Smooth muscle cell (in vitro differentiated cells): Measurements from ENCODE around the gene B3GALT5. TPM values are rescaled to one million over a fixed set of nuclear protein-coding genes. Genes with fewer than 3 reads are reported as not detected.

Source experiments
- DNase-seq: peaks from one replicate; lab custom pipeline; 2025; ENCODE audit not compliant: unreplicated experiment; lab: John Stamatoyannopoulos, UW
- H2AFZ ChIP-seq: fragments of 200-600 bp; sonication (generic); 2 replicates; pipeline ENCODE4 v1.6.0; 2016; ENCODE audit warnings: antibody characterized with exemption, low read depth, mild to moderate bottlenecking
- H3F3A ChIP-seq: fragments of 200-600 bp; sonication (generic); 2 replicates; pipeline ENCODE4 v1.6.0; 2017; ENCODE audit warnings: antibody characterized with exemption, low read depth
- H3K27ac ChIP-seq: fragments of 200-600 bp; sonication (generic); 2 replicates; pipeline ENCODE4 v1.5.1; 2016; ENCODE audit warnings: low read depth, mild to moderate bottlenecking
- H3K27me3 ChIP-seq: fragments of 200-600 bp; sonication (generic); 2 replicates; pipeline ENCODE4 v1.6.1; 2016; ENCODE audit warnings: low read depth, mild to moderate bottlenecking
- H3K36me3 ChIP-seq: fragments of 200-600 bp; sonication (generic); 2 replicates; pipeline ENCODE4 v1.5.1; 2016; ENCODE audit warnings: low read depth
- H3K4me1 ChIP-seq: fragments of 200-600 bp; sonication (generic); 2 replicates; pipeline ENCODE4 v1.5.1; 2016; ENCODE audit warnings: low read depth
- H3K4me2 ChIP-seq: fragments of 200-600 bp; sonication (generic); 2 replicates; pipeline ENCODE4 v1.6.0; 2016; ENCODE audit warnings: mild to moderate bottlenecking
- H3K4me3 ChIP-seq: fragments of 200-600 bp; sonication (generic); 2 replicates; pipeline ENCODE4 v1.5.1; 2016; ENCODE audit warnings: mild to moderate bottlenecking
- H3K79me2 ChIP-seq: fragments of 200-600 bp; sonication (generic); 2 replicates; pipeline ENCODE4 v1.6.0; 2016; ENCODE audit warnings: low read depth, mild to moderate bottlenecking
- H3K9ac ChIP-seq: fragments of 200-600 bp; sonication (generic); 2 replicates; pipeline ENCODE4 v1.6.0; 2016; ENCODE audit warnings: low read depth
- H3K9me3 ChIP-seq: fragments of 200-600 bp; sonication (generic); replicated peaks from 2 replicates; pipeline ENCODE4 v1.5.1; 2016; ENCODE audit warnings: low read depth
- H4K20me1 ChIP-seq: fragments of 200-600 bp; sonication (generic); 2 replicates; pipeline ENCODE4 v1.6.0; 2016; ENCODE audit warnings: low read depth
- WGBS: methylation state at CpG from one replicate; pipeline ENCODE4 v1.1.7; 2016; ENCODE audit warnings: low lambda C conversion rate; 5-methylcytosine and 5-hydroxymethylcytosine counted together
- polyA plus RNA-seq: library from polyadenylated mRNA; unstranded; fragments of >200 nt; fragmentation: Nextera tagmentation; extraction: Ambion mirVana; gene quantifications from 2 replicates; pipeline ENCODE4 v1.2.1, GENCODE V29; 2016
- total RNA-seq: library from RNA; depleted of rRNA; stranded (reverse); fragments of >200 nt; gene quantifications from 2 replicates; pipeline ENCODE4 v1.2.3, GENCODE V29; 2014
- TF ChIP-seq, protein P1 (sequence below): fragments of 200-600 bp; sonication (generic); IDR thresholded peaks from 2 replicates; pipeline ENCODE4 v1.5.1; 2017; ENCODE audit warnings: borderline replicate concordance, mild to moderate bottlenecking, antibody characterized with exemption; ENCODE audit not compliant: insufficient read depth, poor library complexity, severe bottlenecking

The B3GALT5 gene
- total and polyA plus RNA-seq, 2 experiments from 2014 or later = 0.73 to 3.8 TPM

DNA sequence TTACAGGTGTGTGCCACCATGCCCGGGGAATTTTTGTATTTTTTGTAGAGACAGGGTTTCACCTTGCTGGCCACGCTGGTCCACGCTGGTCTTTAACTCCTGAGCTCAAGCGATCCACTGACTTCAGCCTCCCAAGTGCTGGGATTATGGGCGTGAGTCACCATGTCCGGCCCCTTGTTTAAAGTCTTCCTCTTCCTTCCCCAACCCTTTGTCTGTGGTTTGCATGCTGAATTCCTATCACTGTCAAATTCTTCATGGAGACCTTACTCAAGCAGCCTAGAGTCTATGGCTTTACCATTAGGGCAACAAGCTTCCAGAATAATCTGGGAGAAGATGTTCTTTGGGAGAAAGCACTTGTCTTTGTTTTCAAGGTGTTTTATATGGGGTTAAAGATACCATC lies 34.7 kb downstream of the B3GALT5 start:
- H3F3A ChIP-seq = no peaks in the 10 kb centered on the region
- 25% methylated on average over 6 of the region's 6 CpGs for WGBS
- H2AFZ ChIP-seq = no peak overlapping the region
- H3K36me3 ChIP-seq = no peaks in the 10 kb centered on the region
- peak overlapping the region; percentile 22 for H3K27ac ChIP-seq
- no peaks in the 10 kb centered on the region for H4K20me1 ChIP-seq
- H3K9me3 ChIP-seq = no peaks in the 10 kb centered on the region
- H3K4me2 ChIP-seq = peak overlapping the region; percentile 55
- DNase-seq = no peak
- TF ChIP-seq, protein P1, sequence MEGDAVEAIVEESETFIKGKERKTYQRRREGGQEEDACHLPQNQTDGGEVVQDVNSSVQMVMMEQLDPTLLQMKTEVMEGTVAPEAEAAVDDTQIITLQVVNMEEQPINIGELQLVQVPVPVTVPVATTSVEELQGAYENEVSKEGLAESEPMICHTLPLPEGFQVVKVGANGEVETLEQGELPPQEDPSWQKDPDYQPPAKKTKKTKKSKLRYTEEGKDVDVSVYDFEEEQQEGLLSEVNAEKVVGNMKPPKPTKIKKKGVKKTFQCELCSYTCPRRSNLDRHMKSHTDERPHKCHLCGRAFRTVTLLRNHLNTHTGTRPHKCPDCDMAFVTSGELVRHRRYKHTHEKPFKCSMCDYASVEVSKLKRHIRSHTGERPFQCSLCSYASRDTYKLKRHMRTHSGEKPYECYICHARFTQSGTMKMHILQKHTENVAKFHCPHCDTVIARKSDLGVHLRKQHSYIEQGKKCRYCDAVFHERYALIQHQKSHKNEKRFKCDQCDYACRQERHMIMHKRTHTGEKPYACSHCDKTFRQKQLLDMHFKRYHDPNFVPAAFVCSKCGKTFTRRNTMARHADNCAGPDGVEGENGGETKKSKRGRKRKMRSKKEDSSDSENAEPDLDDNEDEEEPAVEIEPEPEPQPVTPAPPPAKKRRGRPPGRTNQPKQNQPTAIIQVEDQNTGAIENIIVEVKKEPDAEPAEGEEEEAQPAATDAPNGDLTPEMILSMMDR = no peak
- no peaks in the 10 kb centered on the region for H3K27me3 ChIP-seq
- H3K4me3 ChIP-seq = no peak overlapping the region
- H3K4me1 ChIP-seq = peaks cover 5% of the 10 kb centered on the region
- H3K9ac ChIP-seq = no peak overlapping the region
- no peaks in the 10 kb centered on the region for H3K79me2 ChIP-seq

DNA sequence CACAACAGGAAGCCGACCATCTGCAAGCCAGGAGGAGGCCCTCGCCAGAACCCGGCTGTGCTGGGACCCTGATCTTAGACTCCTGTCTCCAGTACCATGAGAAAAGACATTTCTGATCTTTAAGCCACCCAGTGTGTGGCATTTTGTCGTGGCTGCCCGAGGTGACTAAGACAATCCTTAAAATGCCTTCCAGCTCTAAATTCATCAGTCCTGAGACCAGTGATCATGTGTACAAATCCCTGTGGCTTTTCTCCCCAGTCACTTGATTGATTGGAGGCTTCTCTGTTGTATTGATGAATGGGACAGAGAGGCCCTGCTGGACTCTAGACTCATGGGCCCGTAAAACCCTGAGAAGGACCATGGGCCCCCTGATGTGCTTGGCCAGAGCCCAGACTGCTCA lies 36.1 kb downstream of the B3GALT5 start:
- no peak overlapping the region for H3K4me2 ChIP-seq
- H3K27me3 ChIP-seq = no peaks in the 10 kb centered on the region
- no peak for DNase-seq
- WGBS = 70% methylated on average over 6 of the region's 6 CpGs
- TF ChIP-seq, protein P1 = no peak
- H3K9me3 ChIP-seq = peaks cover 8% of the 10 kb centered on the region
- H3K4me1 ChIP-seq = no peaks in the 10 kb centered on the region
- H3K9ac ChIP-seq = no peak overlapping the region
- H3K79me2 ChIP-seq = no peaks in the 10 kb centered on the region
- H3K4me3 ChIP-seq = no peak overlapping the region
- no peak overlapping the region for H2AFZ ChIP-seq
- no peak overlapping the region for H3K27ac ChIP-seq
- no peaks in the 10 kb centered on the region for H3K36me3 ChIP-seq
- no peaks in the 10 kb centered on the region for H4K20me1 ChIP-seq
- H3F3A ChIP-seq = no peaks in the 10 kb centered on the region

DNA sequence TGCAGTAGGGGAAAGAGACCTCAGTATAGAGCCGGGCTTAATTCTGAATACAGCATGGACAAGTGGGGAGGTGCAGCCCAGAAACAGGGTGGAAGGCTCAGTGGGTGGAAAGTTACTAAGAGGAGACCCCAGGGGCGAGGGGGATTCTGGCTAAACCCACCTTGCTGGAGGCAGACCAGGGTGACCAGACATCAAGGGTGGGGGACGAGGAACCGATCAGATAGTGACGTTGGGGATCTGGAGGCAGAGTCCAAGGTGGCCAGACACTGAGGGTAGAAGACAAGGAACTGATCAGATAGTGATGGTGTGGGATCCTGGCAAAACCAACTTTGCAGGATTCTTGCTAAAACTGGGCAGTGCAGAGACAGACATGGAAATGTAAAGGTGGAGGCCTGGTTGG lies 36.8 kb downstream of the B3GALT5 start:
- H3K27me3 ChIP-seq = no peaks in the 10 kb centered on the region
- H3K4me3 ChIP-seq = no peak overlapping the region
- H3K27ac ChIP-seq = no peak overlapping the region
- TF ChIP-seq, protein P1 = no peak
- H4K20me1 ChIP-seq = no peaks in the 10 kb centered on the region
- no peaks in the 10 kb centered on the region for H3K79me2 ChIP-seq
- WGBS = 95% methylated on average over 5 of the region's 5 CpGs
- no peaks in the 10 kb centered on the region for H3F3A ChIP-seq
- H2AFZ ChIP-seq = no peak overlapping the region
- H3K36me3 ChIP-seq = no peaks in the 10 kb centered on the region
- peaks cover 8% of the 10 kb centered on the region for H3K9me3 ChIP-seq
- H3K4me1 ChIP-seq = no peaks in the 10 kb centered on the region
- DNase-seq = no peak
- no peak overlapping the region for H3K4me2 ChIP-seq
- no peak overlapping the region for H3K9ac ChIP-seq

DNA sequence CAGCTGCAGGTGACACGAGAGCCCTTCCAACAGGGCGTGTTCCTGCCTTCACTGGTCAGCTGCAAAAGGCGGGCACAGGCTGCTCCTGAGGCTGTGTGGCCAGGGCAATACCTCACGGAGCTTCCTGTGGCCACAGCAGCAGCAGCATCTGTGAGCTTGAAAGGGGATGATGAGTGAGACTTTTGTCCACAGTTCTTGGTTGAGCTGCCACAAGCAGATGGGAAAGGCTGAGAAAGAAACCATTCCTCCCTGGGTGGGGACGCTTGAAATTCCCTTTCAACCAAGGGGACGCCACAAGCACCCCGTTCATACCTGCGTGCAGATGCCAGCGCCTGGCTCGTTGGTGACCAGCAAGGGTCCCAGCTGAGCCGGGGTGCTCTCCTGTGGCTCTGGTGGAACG lies 37.6 kb downstream of the B3GALT5 start:
- Histone ChIP-seq H3K4me1 (no peaks in the 10 kb centered on the region), H3K27ac (no peak overlapping the region), H3K4me3 (no peak overlapping the region), H3K9ac (no peak overlapping the region), H3K36me3 (no peaks in the 10 kb centered on the region), H3K27me3 (no peaks in the 10 kb centered on the region), H3K79me2 (no peaks in the 10 kb centered on the region), H3K4me2 (no peak overlapping the region), H3K9me3 (peaks cover 8% of the 10 kb centered on the region), H2AFZ (no peak overlapping the region), H4K20me1 (no peaks in the 10 kb centered on the region), H3F3A (no peaks in the 10 kb centered on the region)
- 96% methylated on average over 12 of the region's 12 CpGs for WGBS
- TF ChIP-seq, protein P1 = no peak
- no peak for DNase-seq
